Measurements from ENCODE around the gene IL6R. TPM values are rescaled to one million over a fixed set of nuclear protein-coding genes. Genes with fewer than 3 reads are reported as not detected.
A peak's percentile ranks its signal among the peaks of the same experiment; 100 is the strongest.

IL6R gene
- total RNA-seq, 4 donors from 2014 or later, result 16.1 to 22.9 (median 20.8) TPM

DNA sequence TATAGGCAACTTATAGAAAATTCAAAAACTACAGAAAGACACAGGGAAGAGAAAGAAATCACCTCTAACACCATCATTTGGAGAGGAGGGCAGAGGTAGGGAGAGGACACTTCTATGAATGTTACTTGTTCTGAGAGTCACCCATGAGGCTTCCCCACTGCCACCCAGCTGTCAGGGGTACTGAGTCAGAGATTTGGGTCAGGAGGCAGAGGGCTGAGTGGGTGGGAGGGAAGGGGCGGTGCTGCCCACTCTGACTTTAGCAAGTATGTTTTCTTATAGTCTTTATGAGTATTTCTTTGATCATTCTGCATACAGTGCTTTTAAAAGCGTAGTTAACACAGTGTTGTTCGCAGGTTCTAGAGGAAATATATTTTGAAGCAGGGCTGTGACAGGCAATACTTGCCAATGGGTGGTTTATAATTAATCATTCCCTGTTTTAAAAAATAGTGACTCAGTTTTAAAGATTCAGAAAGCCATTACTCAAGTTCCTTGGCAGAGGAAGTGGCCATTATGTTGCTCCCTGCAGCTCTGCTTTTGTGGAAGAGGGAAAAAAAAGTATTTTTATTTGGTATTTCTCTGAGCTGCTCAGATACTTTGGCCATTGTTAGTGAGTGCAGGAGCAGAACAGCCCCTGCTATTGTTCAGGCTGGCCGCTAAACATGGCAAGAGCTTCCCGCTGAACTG is 18.3 kb downstream of the IL6R start:
- Histone ChIP-seq H3K36me3 (no peaks in the 10 kb centered on the region), H3K27me3 (no peaks in the 10 kb centered on the region), H3K27ac (peak overlapping the region; percentile 96), H3K9me3 (no peaks in the 10 kb centered on the region), H3K4me1 (peaks cover 82% of the 10 kb centered on the region), H3K4me3 (no peak overlapping the region)
- 35% methylated on average over 5 of the region's 5 CpGs for WGBS
- no peak for DNase-seq (ENCODE audit: low spot score in 2 of 2)
- TF ChIP-seq POLR2A (IDR thresholded peaks at IDR 0.05) (no peak), POLR2AphosphoS5 (IDR thresholded peaks at IDR 0.05) (no peak), EP300 (IDR thresholded peaks at IDR 0.05) (no peak)
- TF ChIP-seq, protein P1, sequence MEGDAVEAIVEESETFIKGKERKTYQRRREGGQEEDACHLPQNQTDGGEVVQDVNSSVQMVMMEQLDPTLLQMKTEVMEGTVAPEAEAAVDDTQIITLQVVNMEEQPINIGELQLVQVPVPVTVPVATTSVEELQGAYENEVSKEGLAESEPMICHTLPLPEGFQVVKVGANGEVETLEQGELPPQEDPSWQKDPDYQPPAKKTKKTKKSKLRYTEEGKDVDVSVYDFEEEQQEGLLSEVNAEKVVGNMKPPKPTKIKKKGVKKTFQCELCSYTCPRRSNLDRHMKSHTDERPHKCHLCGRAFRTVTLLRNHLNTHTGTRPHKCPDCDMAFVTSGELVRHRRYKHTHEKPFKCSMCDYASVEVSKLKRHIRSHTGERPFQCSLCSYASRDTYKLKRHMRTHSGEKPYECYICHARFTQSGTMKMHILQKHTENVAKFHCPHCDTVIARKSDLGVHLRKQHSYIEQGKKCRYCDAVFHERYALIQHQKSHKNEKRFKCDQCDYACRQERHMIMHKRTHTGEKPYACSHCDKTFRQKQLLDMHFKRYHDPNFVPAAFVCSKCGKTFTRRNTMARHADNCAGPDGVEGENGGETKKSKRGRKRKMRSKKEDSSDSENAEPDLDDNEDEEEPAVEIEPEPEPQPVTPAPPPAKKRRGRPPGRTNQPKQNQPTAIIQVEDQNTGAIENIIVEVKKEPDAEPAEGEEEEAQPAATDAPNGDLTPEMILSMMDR (IDR thresholded peaks at IDR 0.05), result no peak

DNA sequence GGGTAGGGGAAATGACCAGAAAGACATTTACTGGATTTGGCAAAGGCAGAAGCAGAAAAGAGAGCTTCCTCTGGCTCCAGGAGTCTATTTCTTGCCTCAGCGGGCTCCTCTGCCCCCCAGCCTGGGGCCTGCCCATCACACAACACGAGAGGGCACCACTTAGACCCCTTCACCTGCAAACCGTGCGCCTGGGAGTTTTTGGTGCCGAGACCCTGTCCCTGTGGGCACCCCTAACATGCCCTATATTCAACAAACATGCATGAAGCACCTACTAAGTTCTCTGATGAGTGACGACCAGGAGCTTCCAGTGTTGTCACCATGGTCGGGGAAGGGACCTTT is 18.8 kb downstream of the IL6R start:
- H3K4me1 ChIP-seq, result peaks cover 82% of the 10 kb centered on the region

DNA sequence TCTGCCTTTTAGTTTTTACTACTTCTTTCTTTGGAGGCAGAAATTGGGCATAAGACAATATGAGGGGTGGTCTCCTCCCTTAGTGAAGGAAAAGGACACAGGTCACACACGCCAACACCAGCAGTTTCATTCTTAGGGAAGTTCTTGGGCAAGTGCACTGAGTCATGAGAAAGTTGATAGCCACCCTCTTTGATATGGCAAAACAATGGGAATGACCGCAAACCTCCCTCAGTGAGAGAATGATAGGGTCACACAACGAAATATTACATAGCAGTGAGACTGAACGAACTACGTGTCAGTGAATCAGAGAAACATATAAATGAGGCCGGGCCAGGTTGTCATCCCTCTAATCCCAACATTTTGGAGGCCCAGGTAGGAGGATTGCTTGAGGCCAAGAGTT is 20.0 kb downstream of the IL6R start:
- Histone ChIP-seq H3K36me3 (no peaks in the 10 kb centered on the region), H3K9me3 (no peaks in the 10 kb centered on the region), H3K27me3 (no peaks in the 10 kb centered on the region), H3K27ac (no peak overlapping the region), H3K4me1 (peaks cover 82% of the 10 kb centered on the region), H3K4me3 (no peak overlapping the region)
- 83% methylated on average over 6 of the region's 6 CpGs for WGBS
- DNase-seq (ENCODE audit: low spot score in 2 of 2), result no peak
- TF ChIP-seq POLR2A (IDR thresholded peaks at IDR 0.05) (no peak), EP300 (IDR thresholded peaks at IDR 0.05) (no peak), POLR2AphosphoS5 (IDR thresholded peaks at IDR 0.05) (no peak)
- TF ChIP-seq, protein P1 (IDR thresholded peaks at IDR 0.05), result no peak

More for the DNA sequence above, 18.8 kb downstream of the IL6R start:
- no peak overlapping the region for H3K4me3 ChIP-seq
- H3K36me3 ChIP-seq, result no peaks in the 10 kb centered on the region
- peak overlapping the region; percentile 96 for H3K27ac ChIP-seq
- TF ChIP-seq POLR2A (IDR thresholded peaks at IDR 0.05) (no peak), EP300 (IDR thresholded peaks at IDR 0.05) (no peak), POLR2AphosphoS5 (IDR thresholded peaks at IDR 0.05) (no peak)
- TF ChIP-seq, protein P1 (IDR thresholded peaks at IDR 0.05), result no peak
- no peak for DNase-seq (ENCODE audit: low spot score in 2 of 2)
- no peaks in the 10 kb centered on the region for H3K27me3 ChIP-seq
- WGBS, result 48% methylated on average over 7 of the region's 7 CpGs
- H3K9me3 ChIP-seq, result no peaks in the 10 kb centered on the region

DNA sequence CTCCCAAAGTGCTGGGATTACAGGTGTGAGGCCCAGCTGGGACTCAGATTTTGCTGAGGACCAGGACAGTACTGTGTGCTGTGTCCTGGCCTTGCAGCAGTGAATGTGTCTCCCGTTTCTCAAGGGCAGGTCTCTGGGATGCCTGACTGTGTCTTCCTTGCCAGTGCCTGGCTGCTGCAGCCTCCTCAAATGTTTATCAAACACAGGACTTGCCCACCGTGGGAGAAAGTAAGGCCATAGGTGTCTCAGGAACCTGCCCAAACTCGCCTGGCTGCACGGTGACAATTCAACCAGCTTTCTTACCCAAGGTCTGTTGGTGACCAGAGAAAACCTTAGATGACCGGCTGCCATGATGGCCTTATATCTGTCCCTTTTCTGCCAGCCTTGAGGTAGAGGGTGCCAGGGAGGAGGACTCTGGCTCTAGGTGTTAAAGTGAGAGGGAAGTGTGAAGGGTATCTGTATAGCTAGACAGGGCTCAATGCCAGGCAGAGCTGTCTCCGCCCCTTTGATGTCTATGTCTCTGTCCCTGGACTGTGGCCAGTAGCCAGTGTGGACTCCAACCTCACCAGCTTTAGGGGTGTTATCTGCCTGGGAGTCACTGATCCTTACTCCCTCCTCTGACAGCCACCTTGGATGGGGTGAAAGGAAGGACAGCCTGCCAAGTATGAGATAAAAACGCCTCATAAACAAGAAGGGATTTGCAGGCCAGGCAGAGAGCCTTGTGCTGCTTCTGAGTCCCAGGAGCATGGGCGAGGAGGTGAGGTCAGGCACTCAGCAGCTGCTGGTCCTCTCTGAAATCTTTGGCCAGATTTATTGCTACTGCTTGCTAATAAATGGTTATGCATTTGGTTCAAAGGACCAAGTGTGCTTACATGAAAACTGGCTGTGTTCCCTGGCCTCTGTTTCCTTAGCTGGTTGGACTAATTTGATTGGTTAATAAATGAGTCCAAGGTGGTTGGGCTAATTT is 22.3 kb downstream of the IL6R start:
- Histone ChIP-seq H3K9me3 (no peaks in the 10 kb centered on the region), H3K36me3 (no peaks in the 10 kb centered on the region), H3K4me1 (peaks cover 79% of the 10 kb centered on the region), H3K27me3 (no peaks in the 10 kb centered on the region), H3K27ac (no peak overlapping the region), H3K4me3 (no peak overlapping the region)
- TF ChIP-seq POLR2AphosphoS5 (IDR thresholded peaks at IDR 0.05) (no peak), POLR2A (IDR thresholded peaks at IDR 0.05) (no peak), EP300 (IDR thresholded peaks at IDR 0.05) (no peak)
- TF ChIP-seq, protein P1 (IDR thresholded peaks at IDR 0.05), result no peak
- WGBS, result 41% methylated on average over 5 of the region's 8 CpGs
- DNase-seq (ENCODE audit: low spot score in 2 of 2), result no peak

DNA sequence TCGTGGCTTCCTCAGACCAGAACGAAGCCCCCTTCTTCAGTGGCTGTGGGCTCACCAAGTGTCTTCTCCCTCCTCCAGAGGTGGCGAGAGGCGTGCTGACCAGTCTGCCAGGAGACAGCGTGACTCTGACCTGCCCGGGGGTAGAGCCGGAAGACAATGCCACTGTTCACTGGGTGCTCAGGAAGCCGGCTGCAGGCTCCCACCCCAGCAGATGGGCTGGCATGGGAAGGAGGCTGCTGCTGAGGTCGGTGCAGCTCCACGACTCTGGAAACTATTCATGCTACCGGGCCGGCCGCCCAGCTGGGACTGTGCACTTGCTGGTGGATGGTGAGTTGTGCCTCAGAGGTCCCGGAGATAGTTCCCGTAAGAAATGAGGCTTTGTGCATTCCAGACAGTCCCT is 24.0 kb downstream of the IL6R start:
- Histone ChIP-seq H3K27ac (no peak overlapping the region), H3K27me3 (no peaks in the 10 kb centered on the region), H3K4me3 (no peak overlapping the region), H3K4me1 (peaks cover 79% of the 10 kb centered on the region), H3K9me3 (no peaks in the 10 kb centered on the region), H3K36me3 (no peaks in the 10 kb centered on the region)
- no peak for TF ChIP-seq POLR2AphosphoS5 (IDR thresholded peaks at IDR 0.05)
- TF ChIP-seq, protein P1 (IDR thresholded peaks at IDR 0.05), result no peak
- TF ChIP-seq EP300 (IDR thresholded peaks at IDR 0.05), result no peak
- TF ChIP-seq POLR2A (IDR thresholded peaks at IDR 0.05), result no peak
- no peak for DNase-seq (ENCODE audit: low spot score in 2 of 2)
- WGBS, result 73% methylated on average over 13 of the region's 15 CpGs

Measured in suprapubic skin (tissue), 4 donors.